ENCODE measurements around the gene ITPR1.

Gene ITPR1

GRCh38 chr3:4744405-4745234 lies 251.5 kb downstream of the ITPR1 start:
- no peak for DNase-seq (ENCODE audit: low read depth)

DNA sequence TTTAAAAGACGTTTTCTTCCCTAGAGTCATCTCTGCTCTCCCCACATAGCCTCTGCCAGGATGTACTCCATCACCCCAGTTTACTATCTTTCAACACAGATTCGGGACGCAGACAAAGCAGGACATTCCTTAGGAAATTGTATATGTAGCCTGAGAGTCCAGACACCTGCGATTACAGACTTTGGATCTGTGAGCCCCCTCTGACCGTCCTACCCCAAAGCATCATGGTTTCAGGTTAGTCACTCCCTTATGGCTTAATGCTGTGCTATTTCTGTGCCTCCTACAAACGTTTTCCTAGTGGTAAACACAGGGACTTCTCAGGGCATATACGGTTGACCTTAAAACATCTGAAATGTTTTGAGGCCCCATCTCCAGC lies 252.1 kb downstream of the ITPR1 start:
- no peak for DNase-seq (ENCODE audit: low read depth)

- no peak for DNase-seq (ENCODE audit: low read depth)
These were observed 253.3 kb downstream of the ITPR1 start for GRCh38 chr3:4746241-4746958.

- DNase-seq (ENCODE audit: low read depth), result no peak
These were observed 255.0 kb downstream of the ITPR1 start for GRCh38 chr3:4748127-4748526.

- no peak for DNase-seq (ENCODE audit: low read depth)
These were observed 255.7 kb downstream of the ITPR1 start for GRCh38 chr3:4748701-4749378.

DNA sequence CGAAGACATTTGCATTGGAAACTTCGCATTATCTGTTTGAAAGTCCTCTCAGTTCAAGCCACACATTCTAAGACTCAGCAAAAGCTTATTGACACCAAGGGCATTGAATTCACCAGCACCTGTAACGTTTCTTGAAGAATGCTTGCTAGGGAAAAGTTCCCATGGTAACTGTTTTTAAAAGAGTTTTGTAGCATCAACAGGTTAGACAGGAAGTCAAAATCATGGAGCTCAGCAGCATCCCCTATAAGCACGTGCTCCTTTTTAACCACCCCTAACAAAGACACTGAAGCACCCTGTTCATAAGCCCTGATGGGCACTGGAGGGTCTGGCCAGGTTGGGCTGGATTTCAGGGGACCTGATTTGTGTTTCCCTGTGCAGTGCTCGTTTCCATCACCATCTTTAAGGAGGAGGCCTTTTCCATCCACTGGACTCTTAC lies 256.4 kb downstream of the ITPR1 start:
- no peak for DNase-seq (ENCODE audit: low read depth)

- DNase-seq (ENCODE audit: low read depth), result no peak
These were observed 257.3 kb downstream of the ITPR1 start for GRCh38 chr3:4750306-4750968.

DNA sequence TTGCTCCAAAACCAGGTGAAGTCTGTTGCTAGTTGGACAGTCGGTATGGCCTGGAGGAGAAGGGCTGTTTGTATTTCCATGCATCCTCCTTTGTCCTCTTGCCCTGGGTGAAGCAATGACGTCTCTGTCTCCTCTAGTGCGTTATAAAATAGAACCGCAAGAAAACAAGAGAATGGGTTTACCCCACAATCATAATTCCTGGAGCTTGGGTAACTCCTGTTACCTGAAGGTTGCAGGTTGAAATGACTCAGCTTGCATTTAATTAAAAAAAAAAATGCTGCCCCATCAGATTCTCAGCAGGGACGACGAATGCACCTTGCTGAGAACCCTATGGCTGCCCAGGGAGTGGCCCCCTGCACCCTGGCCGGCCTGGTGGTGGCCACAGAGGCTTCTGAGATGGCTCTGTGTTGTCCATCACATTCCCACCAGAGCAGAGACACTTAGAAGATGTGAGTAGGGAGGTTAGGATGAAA lies 257.9 kb downstream of the ITPR1 start:
- no peak for DNase-seq (ENCODE audit: low read depth)

DNA sequence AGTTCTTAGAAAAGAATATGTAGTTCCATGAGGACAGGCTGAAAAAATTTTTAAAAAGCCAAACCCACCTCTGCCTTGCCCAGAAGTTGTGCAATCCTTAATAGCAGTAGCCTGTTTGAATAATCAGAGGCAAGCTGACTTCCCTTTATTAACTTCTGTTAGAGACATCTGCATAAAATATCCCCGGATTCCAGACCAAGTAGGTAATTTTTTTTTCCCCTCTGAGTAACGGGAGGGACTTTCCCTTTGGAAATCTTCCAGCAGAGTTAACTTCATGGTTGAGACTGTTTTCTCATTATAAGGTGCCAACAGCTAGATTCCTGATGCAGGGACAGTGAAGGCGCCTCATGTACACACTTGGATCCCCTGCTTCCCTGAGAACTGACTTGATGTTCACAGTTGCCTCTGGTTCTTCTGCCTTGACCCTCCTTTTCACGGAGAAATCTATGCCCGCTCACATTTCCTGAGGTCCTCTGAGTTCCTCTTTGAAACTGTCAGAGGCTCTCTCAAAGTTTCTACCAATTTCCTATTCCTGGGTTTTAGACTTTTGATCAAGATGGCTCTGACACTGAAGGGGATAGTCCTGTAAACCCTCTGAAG lies 258.5 kb downstream of the ITPR1 start:
- DNase-seq (ENCODE audit: low read depth), result no peak

DNA sequence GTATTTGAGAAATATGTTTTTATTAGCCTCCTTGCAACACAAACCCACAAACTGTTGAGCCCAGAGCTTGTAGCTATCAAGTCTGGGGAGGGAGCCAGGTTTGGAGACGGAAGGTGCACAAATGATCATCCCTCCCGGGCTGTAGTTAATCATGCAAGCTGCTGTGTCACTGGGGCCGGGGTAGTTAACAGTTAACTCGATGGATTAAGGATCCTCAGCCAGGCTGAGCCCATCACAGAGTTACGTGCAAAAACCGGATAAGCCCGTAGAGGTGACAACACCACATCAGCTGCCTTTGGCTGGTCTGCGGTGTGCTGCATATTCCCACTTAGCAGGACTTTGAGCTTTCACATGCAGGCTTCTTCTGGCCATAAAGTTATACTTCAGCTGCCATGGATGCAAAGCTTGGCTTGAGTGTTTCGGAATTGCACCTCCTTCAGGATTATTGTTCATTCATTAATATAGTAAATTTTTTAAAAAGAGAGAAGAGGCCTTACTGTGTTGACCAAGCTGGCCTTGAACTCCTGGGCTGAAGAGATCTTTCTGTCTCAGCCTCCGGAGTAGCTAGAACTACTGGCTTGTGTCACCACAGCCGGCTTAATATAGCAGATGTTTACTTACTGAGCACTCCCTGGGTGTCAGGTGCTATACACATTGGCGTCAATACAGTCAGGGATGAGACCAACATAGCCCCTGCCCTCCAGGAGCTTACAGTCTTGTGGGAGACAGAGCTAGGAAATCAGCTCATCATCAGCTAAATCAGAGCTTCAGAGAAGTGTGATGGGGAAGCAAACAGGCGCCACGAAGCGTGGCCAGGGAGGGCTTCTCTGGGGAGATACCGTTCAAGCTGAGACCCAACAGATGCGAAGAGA lies 259.3 kb downstream of the ITPR1 start:
- no peak for DNase-seq (ENCODE audit: low read depth)

- DNase-seq (ENCODE audit: low read depth), result no peak
These were observed 260.0 kb downstream of the ITPR1 start for GRCh38 chr3:4753073-4753691.

- no peak for DNase-seq (ENCODE audit: low read depth)
These were observed 261.3 kb downstream of the ITPR1 start for GRCh38 chr3:4754180-4755086.

- DNase-seq (ENCODE audit: low read depth), result no peak
These were observed 262.4 kb downstream of the ITPR1 start for GRCh38 chr3:4755566-4755965.

- no peak for DNase-seq (ENCODE audit: low read depth)
These were observed 263.1 kb downstream of the ITPR1 start for GRCh38 chr3:4756057-4756775.

DNA sequence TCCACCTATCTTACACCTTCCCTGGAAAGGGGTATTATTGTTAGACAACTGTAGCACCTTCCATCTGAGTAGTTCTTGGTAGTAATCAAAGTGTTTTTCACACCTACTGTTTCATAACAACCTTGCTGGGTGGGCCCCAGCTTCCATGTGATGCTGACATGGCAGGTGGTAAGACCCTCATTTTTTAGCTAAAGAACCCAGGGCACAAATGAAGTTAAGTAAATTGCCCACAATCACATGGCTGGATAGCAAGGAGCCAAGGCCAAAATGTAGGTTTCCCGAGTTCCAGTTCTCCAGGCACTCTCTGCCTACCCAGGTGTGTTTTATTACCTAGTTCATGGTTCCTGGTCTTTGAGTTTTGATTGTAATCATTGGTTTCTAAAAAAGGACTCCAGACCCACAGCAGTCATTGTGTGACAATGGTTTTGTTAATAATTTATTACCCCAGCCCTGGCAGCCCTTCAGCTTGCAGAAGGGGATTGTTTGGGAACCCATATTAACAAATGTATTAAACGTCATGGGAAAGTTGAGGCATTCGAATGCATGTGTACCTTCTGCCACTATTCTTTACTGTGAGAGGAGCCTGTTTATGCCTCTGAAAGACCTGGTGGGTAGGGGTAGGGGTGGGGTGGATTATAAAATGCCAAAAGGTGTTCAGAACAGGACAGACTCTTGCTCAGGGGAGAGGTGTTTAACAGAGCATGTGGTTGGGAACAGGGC lies 263.9 kb downstream of the ITPR1 start:
- DNase-seq (ENCODE audit: low read depth), result no peak

GRCh38 chr3:4757575-4758248 lies 264.6 kb downstream of the ITPR1 start:
- no peak for DNase-seq (ENCODE audit: low read depth)

DNA sequence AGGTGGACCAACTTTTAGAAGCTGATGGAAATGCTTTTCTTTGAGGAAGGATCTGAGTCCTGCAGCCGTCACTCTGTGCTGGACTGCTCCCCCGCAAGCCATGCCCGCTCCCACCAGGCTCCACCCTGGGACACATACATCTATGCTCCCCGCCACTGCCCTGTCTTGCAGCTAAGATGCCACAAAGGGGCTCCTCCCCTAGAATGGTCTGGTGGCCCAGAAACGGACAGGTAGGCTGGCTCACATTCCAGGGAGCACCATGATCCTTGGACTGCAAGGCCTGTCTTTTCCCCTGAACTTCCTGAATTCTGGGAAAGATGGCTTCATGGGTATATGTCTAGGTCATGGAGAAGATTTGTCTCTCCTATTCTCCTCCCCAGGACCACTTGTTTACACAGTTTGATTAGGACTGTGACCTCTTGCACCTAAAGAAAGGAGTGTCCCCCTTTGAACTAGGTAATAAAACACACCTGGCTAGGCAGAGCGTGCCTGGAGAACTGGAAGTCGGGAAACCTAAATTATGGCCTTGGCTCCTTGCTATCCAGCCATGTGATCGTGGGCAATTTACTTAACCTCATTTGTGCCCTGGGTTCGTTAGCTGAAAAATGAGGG lies 265.2 kb downstream of the ITPR1 start:
- no peak for DNase-seq (ENCODE audit: low read depth)
